ENCODE measurements around the gene ZNF280D. TPM values are rescaled to one million over a fixed set of nuclear protein-coding genes. Genes with fewer than 3 reads are reported as not detected.

The ZNF280D gene
- total RNA-seq, 1 experiment from 2014 or later = 21.5 TPM

DNA sequence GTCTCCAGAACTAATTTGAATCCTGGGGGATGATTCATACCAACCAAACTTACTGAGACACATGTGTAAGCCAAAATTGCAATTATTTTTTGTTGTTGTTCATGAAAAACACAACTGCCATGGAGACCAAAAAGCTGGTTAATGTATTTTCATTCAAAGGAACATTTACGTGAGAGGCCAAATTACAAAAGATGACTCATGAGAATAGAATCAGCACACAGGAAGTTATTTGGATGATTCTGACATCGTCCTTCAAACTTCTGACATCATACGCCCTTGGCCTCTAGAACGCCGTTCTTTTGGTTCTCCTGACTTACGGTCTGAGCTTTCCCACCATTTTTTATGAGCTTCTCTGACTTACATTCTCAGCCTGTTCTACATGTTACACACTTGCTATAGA lies 3.0 kb upstream of the ZNF280D start:
- no peak for ATAC-seq
- intact Hi-C loops (cut with micrococcal nuclease; ENCODE audit: unreplicated experiment) = no loop called here
- POLR2A ChIA-PET = interaction anchor here (0.6 kb wide), 1 partner anchor 272 kb away, joined by 4 read pairs; no protein-coding TSS in a partner anchor

DNA sequence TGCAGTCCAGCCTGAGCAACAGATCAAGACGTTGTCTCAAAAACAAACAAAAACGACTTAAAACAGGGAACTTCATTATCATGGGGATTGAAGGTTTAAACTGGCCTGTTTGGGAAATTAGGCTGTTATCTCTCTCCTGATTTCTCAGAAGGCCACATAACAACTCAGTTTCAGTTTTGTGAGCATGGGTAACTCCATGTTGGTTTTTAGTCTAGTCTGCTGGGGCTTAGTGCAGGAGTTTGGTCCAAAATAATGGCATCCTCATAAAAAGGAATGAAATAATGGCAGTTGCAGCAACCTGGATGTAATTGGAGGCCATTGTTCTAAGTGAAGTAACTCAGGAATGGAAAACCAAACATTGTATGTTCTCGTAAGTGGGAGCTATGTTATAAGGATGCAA lies 2.3 kb upstream of the ZNF280D start:
- H3K9me3 ChIP-seq (ENCODE audit: control insufficient read depth, insufficient read depth, low read depth, low read length) = peaks cover 11% of the 10 kb centered on the region; the same call in 1 of the 2 replicates
- H3K4me1 ChIP-seq (ENCODE audit: control insufficient read depth, insufficient read depth, low read length) = peaks cover 7% of the 10 kb centered on the region; the same call in 1 of the 2 replicates
- intact Hi-C loops (cut with micrococcal nuclease; ENCODE audit: unreplicated experiment) = no loop called here
- no peak for ATAC-seq
- no TSS peak for BruUV-seq (replicated peaks)
- TF ChIP-seq, protein P1, sequence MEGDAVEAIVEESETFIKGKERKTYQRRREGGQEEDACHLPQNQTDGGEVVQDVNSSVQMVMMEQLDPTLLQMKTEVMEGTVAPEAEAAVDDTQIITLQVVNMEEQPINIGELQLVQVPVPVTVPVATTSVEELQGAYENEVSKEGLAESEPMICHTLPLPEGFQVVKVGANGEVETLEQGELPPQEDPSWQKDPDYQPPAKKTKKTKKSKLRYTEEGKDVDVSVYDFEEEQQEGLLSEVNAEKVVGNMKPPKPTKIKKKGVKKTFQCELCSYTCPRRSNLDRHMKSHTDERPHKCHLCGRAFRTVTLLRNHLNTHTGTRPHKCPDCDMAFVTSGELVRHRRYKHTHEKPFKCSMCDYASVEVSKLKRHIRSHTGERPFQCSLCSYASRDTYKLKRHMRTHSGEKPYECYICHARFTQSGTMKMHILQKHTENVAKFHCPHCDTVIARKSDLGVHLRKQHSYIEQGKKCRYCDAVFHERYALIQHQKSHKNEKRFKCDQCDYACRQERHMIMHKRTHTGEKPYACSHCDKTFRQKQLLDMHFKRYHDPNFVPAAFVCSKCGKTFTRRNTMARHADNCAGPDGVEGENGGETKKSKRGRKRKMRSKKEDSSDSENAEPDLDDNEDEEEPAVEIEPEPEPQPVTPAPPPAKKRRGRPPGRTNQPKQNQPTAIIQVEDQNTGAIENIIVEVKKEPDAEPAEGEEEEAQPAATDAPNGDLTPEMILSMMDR (IDR thresholded peaks at IDR 0.05) = no peak
- TF ChIP-seq TCF7L2 (IDR thresholded peaks at IDR 0.05; ENCODE audit: low read depth, low read length) (no peak), POLR2AphosphoS5 (IDR thresholded peaks at IDR 0.05; ENCODE audit: low read depth, low read length) (no peak), SIN3A (IDR thresholded peaks at IDR 0.05; ENCODE audit: borderline replicate concordance, insufficient read depth, low read depth, low read length) (no peak)
- TF ChIP-seq, protein P2, sequence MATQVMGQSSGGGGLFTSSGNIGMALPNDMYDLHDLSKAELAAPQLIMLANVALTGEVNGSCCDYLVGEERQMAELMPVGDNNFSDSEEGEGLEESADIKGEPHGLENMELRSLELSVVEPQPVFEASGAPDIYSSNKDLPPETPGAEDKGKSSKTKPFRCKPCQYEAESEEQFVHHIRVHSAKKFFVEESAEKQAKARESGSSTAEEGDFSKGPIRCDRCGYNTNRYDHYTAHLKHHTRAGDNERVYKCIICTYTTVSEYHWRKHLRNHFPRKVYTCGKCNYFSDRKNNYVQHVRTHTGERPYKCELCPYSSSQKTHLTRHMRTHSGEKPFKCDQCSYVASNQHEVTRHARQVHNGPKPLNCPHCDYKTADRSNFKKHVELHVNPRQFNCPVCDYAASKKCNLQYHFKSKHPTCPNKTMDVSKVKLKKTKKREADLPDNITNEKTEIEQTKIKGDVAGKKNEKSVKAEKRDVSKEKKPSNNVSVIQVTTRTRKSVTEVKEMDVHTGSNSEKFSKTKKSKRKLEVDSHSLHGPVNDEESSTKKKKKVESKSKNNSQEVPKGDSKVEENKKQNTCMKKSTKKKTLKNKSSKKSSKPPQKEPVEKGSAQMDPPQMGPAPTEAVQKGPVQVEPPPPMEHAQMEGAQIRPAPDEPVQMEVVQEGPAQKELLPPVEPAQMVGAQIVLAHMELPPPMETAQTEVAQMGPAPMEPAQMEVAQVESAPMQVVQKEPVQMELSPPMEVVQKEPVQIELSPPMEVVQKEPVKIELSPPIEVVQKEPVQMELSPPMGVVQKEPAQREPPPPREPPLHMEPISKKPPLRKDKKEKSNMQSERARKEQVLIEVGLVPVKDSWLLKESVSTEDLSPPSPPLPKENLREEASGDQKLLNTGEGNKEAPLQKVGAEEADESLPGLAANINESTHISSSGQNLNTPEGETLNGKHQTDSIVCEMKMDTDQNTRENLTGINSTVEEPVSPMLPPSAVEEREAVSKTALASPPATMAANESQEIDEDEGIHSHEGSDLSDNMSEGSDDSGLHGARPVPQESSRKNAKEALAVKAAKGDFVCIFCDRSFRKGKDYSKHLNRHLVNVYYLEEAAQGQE (IDR thresholded peaks at IDR 0.05; ENCODE audit: insufficient read depth in 1 of 2, low read depth in 2 of 2, low read length in 1 of 2) = no peak
- CTCF ChIA-PET = no interaction called here
- no peak overlapping the region for H3K4me3 ChIP-seq (ENCODE audit: low read depth in 2 of 2, low read length in 2 of 2)
- H3K27me3 ChIP-seq (ENCODE audit: control insufficient read depth, insufficient read depth, low read length) = 0 out of 2 replicates have a peak, but pooled peaks cover 2% of the 10 kb centered on the region
- POLR2A ChIA-PET = no interaction called here
- DNase-seq (ENCODE audit: low read depth, low spot score) = no peak
- H3K36me3 ChIP-seq (ENCODE audit: control insufficient read depth, insufficient read depth, low read length) = no peaks in the 10 kb centered on the region
- in situ Hi-C loops (cut with HindIII; ENCODE audit: low pct_unique_long_range_greater_than_20kb, low sequenced_read_pairs) = no loop called here
- H3K27ac ChIP-seq (ENCODE audit: low read length) = no peak overlapping the region

More for the DNA sequence above, 3.0 kb upstream of the ZNF280D start:
- Histone ChIP-seq H3K9me3 (ENCODE audit: control insufficient read depth, insufficient read depth, low read depth, low read length) (peaks cover 11% of the 10 kb centered on the region; the same call in 1 of the 2 replicates), H3K4me1 (ENCODE audit: control insufficient read depth, insufficient read depth, low read length) (peaks cover 7% of the 10 kb centered on the region; the same call in 1 of the 2 replicates), H3K27me3 (ENCODE audit: control insufficient read depth, insufficient read depth, low read length) (0 out of 2 replicates have a peak, but pooled peaks cover 2% of the 10 kb centered on the region), H3K27ac (ENCODE audit: low read length) (no peak overlapping the region), H3K36me3 (ENCODE audit: control insufficient read depth, insufficient read depth, low read length) (no peaks in the 10 kb centered on the region), H3K4me3 (ENCODE audit: low read depth in 2 of 2, low read length in 2 of 2) (no peak overlapping the region)
- in situ Hi-C loops (cut with HindIII; ENCODE audit: low pct_unique_long_range_greater_than_20kb, low sequenced_read_pairs) = no loop called here
- no peak for DNase-seq (ENCODE audit: low read depth, low spot score)
- TF ChIP-seq, protein P1 (IDR thresholded peaks at IDR 0.05) = no peak
- TF ChIP-seq, protein P2 (IDR thresholded peaks at IDR 0.05; ENCODE audit: insufficient read depth in 1 of 2, low read depth in 2 of 2, low read length in 1 of 2) = no peak
- TF ChIP-seq TCF7L2 (IDR thresholded peaks at IDR 0.05; ENCODE audit: low read depth, low read length) (no peak), SIN3A (IDR thresholded peaks at IDR 0.05; ENCODE audit: borderline replicate concordance, insufficient read depth, low read depth, low read length) (no peak), POLR2AphosphoS5 (IDR thresholded peaks at IDR 0.05; ENCODE audit: low read depth, low read length) (no peak)
- no TSS peak for BruUV-seq (replicated peaks)
- CTCF ChIA-PET = no interaction called here

Data from Panc1 (cell line).